GM04503 (cell line): ENCODE data around the gene ROPN1B.
"Not testable (repeated sequence)": the region's sequence is repeated elsewhere in the genome, so short reads cannot be mapped to it uniquely, and the experiment has no call there.

ENCODE experiments used
- DNase-seq: peaks from one replicate; pipeline ENCODE4 v3.0.0-alpha.2; 2012; ENCODE audit warnings: low read depth

Gene ROPN1B

GRCh38 chr3:125958511-125959316 lies 10.3 kb upstream of the ROPN1B start:
- DNase-seq, result no peak

- no peak for DNase-seq
These were observed 9.5 kb upstream of the ROPN1B start for GRCh38 chr3:125959317-125960065.

GRCh38 chr3:125960066-125960424 lies 8.9 kb upstream of the ROPN1B start:
- no peak for DNase-seq

- DNase-seq, result no peak
These were observed 8.3 kb upstream of the ROPN1B start for GRCh38 chr3:125960456-125961288.

- no peak for DNase-seq
These were observed 7.7 kb upstream of the ROPN1B start for GRCh38 chr3:125961289-125961589.

- DNase-seq, result not testable (repeated sequence)
These were observed 5.1 kb upstream of the ROPN1B start for GRCh38 chr3:125963834-125964233.

GRCh38 chr3:125965505-125965904 lies 3.5 kb upstream of the ROPN1B start:
- no peak for DNase-seq

- no peak for DNase-seq
These were observed 1.8 kb upstream of the ROPN1B start for GRCh38 chr3:125967156-125967555.

GRCh38 chr3:125968121-125968520 lies 857 bp upstream of the ROPN1B start:
- DNase-seq, result not testable (repeated sequence)

- not testable (repeated sequence) for DNase-seq
These were observed 3.3 kb downstream of the ROPN1B start for GRCh38 chr3:125971997-125972944.

- DNase-seq, result not testable (repeated sequence)
These were observed 6.4 kb downstream of the ROPN1B start for GRCh38 chr3:125975245-125976002.

- not testable (repeated sequence) for DNase-seq
These were observed 7.0 kb downstream of the ROPN1B start for GRCh38 chr3:125976003-125976390.

- not testable (repeated sequence) for DNase-seq
These were observed 8.1 kb downstream of the ROPN1B start for GRCh38 chr3:125977104-125977503.

- DNase-seq, result not testable (repeated sequence)
These were observed 16.0 kb downstream of the ROPN1B start for GRCh38 chr3:125984951-125985350.

- no peak for DNase-seq
These were observed 21.4 kb downstream of the ROPN1B start for GRCh38 chr3:125990253-125990970.

- not testable (repeated sequence) for DNase-seq
These were observed 27.8 kb downstream of the ROPN1B start for GRCh38 chr3:125996751-125997150.

- DNase-seq, result no peak
These were observed 33.2 kb downstream of the ROPN1B start for GRCh38 chr3:126002189-126002588.

GRCh38 chr3:126003447-126004190 lies 34.6 kb downstream of the ROPN1B start:
- DNase-seq, result no peak

- no peak for DNase-seq
These were observed 35.2 kb downstream of the ROPN1B start for GRCh38 chr3:126004217-126004616.
